Hematopoietic multipotent progenitor cell treated with erythropoietin and hydrocortisone succinate and interleukin-3 and kit ligand, for 6 days (in vitro differentiated cells): ENCODE data around the gene ARHGAP19.
A peak's percentile ranks its signal among the peaks of the same experiment; 100 is the strongest.

Experiments used
- DNase-seq: peaks from one replicate; pipeline ENCODE4 v3.0.0-alpha.2; 2015

ARHGAP19 gene

DNA sequence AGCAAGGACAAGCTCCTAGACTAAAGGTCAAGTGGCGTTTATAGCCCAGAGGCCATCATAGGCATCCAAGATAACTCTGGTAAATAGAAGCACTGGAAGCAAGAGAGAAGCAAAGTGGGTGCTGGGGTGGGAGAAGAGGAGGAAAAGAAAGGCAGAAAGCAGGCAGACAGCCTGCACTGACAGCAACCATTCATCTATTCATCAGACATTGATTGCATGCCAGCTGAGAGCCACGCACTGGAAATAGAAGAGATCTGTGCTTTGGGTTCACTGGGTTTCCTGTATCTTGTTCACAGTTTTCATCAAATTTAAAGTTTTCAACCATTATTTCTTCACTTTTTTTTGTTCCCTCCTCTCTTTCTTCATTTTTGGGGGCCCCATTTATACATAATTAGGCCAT, 102.0 kb downstream of the ARHGAP19 start:
- no peak for DNase-seq

DNA sequence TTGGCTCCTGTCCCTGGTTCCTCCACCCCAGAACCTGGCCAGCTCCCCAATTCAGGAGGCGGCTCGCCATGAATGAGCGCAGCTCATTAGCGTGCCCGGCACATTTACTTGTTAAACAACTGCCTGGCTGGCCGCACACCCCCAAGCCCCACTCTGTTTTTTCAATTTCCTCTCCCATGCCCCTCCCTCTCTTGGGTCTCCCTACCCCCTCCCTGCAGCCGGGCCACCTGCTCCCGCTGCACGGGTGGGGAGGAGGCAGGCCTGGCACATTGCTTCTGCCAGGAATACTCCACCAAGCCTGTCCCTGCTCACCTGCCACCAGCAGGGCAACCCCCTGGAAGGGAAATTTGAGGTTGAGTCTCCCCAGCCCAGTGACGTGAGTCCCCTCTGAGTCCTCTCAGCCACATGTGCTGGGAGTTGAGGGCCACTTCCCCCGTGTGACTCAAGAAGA, 104.2 kb downstream of the ARHGAP19 start:
- no peak for DNase-seq

DNA sequence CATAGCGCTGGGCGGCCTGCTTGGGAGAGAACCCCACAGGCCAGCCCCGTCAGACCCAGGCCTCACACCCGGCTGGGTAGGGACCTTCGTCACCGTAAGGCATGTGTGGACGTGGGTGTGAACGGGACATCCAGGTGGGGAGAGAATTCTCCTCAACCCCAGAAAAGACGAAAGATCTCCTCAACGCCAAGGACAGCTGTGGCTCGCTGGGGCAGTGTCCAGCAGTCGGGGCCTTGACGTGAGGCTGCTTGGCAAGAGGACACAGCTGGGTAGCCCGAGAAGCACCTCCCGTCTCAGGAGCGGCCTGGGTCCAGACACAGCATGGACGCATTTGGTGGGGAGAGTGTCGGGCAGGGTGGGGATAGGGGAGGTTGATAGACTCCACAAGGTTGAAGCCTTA, 105.5 kb downstream of the ARHGAP19 start:
- no peak for DNase-seq

DNA sequence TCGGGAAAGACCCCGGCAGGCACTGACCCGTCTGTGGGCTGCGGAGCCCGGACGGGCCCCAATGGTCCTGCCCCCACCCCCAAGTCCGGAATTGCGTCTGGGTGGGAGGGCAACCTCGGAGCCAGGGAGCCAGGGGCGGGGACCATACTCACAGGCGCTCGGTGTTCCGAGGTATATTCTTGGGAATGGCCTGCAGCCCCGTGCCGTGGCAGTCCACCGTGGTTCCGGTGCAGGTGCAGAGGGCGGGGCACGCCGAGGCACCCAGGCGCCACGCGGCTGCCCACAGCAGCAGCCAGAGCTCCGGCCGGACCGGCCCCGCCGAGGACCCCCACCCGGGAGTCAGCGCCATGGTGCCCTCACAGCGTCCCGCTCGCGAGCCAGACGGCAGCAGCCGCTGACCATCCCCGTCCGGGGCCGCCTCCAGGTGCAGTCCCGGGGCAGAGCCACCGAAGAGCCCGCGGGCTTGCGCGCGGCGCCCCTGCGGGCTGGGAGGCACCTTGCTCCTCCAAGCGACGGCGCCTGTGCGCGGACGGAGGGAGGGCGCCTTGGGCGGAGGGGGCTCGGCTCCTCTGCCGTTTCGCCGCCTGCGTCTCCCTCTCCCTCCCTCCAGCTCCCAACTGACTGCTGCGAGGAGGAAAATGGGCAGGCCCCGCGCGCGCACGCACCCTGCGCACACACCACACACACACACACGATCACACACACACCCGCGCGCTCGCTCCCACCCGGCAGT, 106.9 kb downstream of the ARHGAP19 start, which contains the start of gene SLIT1:
Gene SLIT1 (minus strand): TSS at position 634 of the 733 bp plus-strand sequence. CDS start 285 bp downstream, at position 349.
- DNase-seq: no peak

DNA sequence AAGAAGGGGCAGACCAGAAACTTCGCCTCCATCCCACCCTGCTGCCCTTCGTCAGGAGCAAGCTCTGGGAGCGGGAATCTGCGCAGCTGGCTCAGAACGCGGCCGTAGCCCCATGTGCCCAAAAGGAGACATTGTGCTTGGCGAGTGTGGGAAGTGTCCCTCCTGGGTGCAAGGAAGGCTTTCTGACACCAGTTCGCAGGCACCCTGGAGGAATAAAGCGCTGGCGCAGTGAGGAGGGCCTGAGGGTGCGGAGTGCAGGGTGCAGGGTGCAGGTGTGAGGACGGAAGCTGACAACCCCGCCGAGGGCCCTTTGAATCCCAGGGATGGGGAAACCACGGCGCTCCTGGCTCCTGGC, 107.5 kb downstream of the ARHGAP19 start:
- no peak for DNase-seq

DNA sequence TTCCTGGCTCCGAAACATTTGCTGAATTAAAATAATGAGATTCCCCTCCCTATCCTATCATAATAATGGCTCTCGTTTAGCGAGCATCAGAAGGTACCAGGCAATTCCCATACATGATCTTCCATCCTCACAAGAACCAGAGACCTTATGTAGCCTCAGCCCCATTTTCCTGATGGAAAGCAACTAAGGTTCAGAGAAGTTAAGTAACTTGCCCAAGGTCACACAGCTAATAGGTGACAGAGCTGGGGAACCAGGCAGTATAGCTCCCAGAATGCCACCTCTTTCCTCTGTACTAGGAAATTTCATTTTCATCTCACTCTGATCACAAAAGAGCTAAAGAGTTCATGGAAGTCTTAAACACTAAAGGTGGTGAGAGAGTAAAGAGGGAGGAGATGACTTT, 109.1 kb downstream of the ARHGAP19 start:
- no peak for DNase-seq

DNA sequence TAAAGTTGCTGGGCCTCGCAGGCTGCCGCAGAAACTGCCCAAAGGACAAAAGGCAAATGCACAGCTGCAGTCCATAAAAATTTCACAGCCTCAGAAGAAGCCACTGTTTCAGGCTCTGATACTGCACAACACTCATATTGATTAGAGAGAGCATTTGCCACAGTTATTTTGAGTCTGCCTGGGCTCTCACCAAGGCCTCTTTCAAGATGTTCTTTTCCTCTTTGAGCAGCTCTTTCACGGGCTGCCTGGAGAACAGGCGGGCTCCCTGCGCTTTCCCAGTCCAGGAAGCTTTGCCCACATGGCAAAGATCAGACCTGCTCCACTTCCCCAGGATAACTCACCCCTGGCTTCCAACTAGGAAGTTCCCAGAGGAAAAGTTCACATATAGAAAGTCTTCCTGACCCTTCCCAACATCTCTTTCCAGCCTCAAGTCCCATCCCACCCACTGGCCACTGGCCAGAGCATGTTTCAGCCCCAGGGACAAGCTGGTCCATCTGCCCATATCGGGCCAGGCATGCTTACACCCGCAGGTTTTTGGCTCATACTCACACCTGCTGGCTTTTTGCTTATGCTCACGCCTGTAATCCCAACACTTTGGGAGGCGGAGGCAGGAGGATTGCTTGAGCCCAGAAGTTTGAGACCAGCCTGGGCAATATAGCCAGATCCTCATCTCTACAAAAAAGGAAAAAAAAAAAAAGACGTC, 110.0 kb downstream of the ARHGAP19 start:
- DNase-seq: no peak

DNA sequence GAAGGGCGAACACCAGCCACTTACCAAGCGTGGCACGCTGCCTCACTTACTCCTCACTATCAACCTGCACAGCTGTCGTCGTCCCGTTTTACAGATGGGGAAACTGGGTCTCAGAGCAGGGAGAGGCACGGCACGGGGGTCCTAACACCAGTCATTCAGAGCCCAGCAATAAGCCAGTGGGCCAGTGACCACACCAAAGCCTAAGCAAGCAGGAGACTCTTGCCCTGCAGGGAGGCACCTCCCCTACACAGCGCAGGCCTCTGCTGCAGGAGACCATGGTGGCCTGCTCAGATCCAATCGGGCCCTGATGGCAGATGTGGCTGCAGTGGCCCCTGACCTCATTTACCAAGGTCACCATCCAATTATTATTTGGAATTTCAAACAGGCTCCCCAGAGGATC, 111.5 kb downstream of the ARHGAP19 start:
- no peak for DNase-seq

DNA sequence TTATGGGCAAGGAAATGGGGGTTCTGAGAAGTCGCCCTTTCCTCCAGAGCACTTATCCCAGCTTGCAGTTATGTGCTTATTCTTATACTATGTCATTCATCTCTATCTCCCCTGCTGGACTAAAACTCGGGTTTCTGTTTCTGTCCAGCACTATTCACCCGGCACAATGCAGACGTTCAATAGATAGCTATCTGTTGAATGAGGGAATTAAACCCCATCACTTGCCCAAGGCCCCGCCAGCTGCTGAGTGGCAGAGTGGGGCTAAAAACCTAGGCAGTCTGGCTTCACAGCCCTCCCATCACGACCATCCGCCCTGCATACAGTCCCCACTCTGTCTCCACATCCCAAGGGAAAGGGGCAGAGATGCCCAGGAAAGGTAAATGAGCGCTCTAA, 112.1 kb downstream of the ARHGAP19 start:
- DNase-seq: no peak

DNA sequence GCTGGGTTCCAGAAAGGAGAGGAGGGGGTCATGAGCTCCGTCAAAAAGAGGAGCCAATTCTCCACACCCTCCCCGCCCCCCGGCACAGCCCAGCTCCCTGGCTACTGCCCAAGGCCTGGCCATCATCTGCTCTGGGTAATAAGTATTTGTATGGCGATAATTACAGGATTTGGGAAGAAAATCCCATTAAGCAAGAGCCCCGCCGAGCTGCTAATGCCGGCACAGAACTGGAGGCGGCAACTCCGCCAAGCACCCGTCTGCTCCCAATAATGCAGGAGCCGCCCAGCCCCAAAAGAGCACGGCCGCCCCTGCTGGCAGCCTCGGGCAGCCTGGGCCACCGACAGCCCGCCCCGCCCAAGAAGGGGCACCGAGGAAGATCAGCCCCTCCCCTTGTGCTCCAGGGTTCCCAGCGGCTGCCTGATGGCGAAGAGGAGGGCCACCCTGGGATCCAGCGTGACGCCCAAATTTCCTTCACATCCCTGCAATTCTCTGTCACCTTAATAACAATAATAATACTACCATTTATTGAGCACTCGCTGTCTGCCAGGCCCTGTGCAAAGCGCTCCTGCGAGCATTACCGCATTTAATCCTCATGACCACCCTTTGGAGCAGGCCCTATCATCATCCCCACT, 112.6 kb downstream of the ARHGAP19 start:
- DNase-seq: peak; percentile 53

DNA sequence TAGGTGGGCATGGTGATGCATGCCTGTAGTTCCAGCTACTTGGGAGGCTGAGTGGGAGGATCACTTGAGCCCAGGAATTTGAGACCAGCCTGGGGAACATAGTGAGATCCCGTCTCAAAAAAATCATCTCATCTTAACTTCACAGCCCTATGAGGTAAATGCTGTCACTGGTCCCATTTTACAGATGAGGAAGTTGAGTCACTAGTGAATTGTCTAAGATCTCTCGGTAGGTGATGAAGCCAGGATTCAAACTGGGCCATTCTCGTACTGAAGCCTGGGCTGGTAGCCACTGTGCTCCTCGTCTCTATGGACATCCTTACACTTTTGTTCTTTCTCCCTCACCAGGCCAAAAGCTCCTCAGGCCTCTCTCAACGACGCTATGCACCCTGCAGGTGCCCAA, 113.1 kb downstream of the ARHGAP19 start:
- no peak for DNase-seq

DNA sequence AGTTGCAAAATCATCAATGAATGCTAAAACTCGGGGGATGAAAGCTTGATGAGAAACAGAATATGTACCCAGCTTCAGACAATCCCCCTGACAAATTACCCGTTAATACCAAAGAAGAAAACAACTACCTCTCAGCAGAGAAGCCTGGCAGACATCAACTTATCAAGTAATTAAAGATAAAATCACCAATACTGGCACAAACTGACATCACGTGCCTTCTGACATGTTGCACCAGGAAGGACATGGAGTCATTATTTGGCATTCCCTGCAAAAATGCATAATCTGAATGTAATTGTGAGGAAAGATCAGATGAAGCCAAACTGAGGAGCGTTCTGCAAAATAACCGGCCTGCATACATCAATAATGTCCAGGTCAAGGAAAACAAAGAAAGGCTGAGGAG, 114.4 kb downstream of the ARHGAP19 start:
- no peak for DNase-seq

DNA sequence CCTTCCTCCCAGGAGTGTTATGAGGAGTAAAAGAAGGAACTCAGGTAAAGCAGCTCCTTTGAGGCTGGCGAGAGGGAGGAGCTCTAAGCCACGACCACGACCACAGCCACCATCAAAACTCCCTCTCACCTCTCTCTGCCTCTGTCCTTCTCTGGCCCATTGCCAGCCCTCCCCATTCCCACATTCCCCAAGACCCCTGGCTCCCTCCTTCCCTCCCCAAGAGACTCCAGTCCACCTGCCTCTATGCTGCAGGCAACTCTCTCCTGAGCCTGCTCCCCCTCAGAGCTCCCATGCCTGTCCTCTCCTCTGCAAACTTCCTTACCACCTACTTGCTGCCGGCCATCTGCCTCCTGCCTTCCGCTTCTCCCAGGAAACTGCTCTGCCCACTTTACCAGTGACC, 116.2 kb downstream of the ARHGAP19 start:
- no peak for DNase-seq

DNA sequence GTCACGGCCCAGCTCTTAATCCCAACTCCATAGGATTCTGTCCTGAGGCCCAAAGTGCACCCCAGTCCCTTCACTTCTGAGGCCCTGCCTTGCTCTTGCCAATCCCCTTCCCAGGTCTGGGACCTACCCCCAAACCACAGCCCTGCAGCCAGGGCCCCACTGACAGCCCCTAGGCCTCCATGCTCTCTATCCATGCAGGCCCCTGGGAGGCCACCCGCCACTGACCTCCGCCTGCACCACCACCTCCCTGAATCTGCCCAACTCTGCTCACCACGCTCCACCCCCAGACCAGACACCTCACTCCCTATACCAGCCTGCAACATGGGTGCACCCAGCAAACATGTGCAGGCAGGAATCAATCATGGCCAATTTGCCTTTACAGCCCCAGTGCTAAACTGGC, 116.9 kb downstream of the ARHGAP19 start:
- DNase-seq: no peak

DNA sequence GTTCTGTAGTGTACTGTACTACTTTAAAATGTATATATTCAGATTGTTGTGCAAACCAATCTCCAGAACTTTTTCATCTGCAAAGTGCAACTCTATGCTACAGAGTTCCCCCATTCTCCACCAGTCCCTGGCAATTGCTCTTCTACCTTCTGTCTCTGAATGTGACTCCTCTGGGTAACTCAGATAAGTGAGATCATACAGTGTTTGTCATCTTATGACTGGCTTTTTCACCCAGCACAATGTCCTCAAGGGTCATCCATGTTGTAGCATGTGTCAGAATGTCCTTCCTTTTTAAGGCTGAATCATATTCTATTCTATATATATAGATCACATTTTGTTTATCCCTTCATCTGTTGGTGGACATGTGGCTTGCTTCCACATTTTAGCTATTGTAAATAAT, 117.5 kb downstream of the ARHGAP19 start:
- no peak for DNase-seq

DNA sequence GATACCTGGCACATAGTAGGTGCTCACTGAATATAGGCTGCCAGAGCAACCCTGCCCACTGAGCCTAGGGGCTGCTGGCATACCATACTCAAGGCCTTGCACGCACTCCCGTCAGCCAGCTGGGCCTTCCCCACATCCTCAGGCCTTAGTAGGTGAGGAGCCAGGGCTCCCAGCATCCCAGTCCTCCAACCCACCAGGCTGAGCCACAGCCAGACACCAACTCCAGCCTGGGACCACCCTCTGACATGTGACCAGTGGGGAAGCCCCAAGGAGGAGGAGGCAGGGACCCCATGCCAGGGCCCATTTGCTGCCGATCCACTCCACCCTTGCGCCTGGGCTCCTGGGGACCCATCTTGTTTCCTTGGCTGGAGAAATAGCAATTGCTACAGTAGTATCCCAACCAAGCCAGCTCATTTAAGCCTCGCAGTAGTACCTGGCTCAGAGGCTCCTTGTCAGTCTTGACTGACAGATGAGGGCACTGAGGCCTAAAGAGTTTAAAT, 118.1 kb downstream of the ARHGAP19 start:
- no peak for DNase-seq

DNA sequence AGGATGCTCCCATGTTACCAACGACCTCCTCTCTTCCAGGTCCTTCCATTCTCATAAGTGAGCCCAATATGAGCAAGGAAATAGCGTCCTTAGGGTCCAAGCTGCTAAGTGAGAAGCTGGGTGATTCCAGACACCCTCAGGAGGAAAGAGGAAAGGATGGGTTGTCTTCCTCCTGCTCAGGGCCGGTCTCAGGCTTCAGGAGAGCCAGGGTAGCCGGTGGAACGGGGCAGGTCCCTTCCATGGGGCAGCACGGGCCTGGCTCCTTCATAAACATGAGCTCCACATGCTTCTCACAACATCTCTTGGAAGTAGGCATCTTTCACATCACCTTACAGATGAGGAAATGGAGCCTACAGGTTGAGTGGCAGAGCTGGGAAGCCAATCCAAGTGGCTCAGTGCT, 119.4 kb downstream of the ARHGAP19 start:
- no peak for DNase-seq
